Nephron (organoid): ENCODE results near the gene TSSK2.
A peak's percentile ranks its signal among the peaks of the same experiment; 100 is the strongest.
"Not testable (repeated sequence)": the region's sequence is repeated elsewhere in the genome, so short reads cannot be mapped to it uniquely, and the experiment has no call there.

Experiments used
- H3K27ac Mint-ChIP-seq, 3 experiments: 2 replicates each; pipeline ENCODE4 v1.8.0; 2020; ENCODE audit warnings: mixed read lengths in 3 of 3, mild to moderate bottlenecking in 2 of 3, moderate library complexity in 1 of 3
- H3K27me3 Mint-ChIP-seq: 2 replicates; pipeline ENCODE4 v1.8.0; 2021; ENCODE audit warnings: low read depth, mild to moderate bottlenecking, moderate library complexity, mixed read lengths
- H3K36me3 Mint-ChIP-seq: 2 replicates; pipeline ENCODE4 v1.8.0; 2020; ENCODE audit warnings: low read depth, mixed read lengths
- H3K4me1 Mint-ChIP-seq: 2 replicates; pipeline ENCODE4 v1.8.0; 2020; ENCODE audit warnings: mixed read lengths
- H3K4me3 Mint-ChIP-seq, 3 experiments: 2 replicates each; pipeline ENCODE4 v1.8.0; 2020; ENCODE audit warnings: mild to moderate bottlenecking in 3 of 3, mixed read lengths in 3 of 3, moderate library complexity in 2 of 3
- H3K9me3 Mint-ChIP-seq: 2 replicates; pipeline ENCODE4 v1.8.0; 2020; ENCODE audit warnings: mixed read lengths
- CTCF ChIP-seq, 3 experiments: fragments of 200-600 bp; sonication (generic); IDR thresholded peaks; one replicate each; pipeline ENCODE4 v1.5.0; 2021; ENCODE audit warnings: antibody characterized with exemption in 3 of 3; ENCODE audit not compliant: unreplicated experiment in 3 of 3

TSSK2 gene

GRCh38 chr22:19152942-19153883 lies 22.1 kb downstream of the TSSK2 start:
- peak overlapping the region in 1 of 3 experiments; percentile 15 for H3K4me3 Mint-ChIP-seq
- peaks cover 4% of the 10 kb centered on the region for H3K36me3 Mint-ChIP-seq
- no peak for TF ChIP-seq CTCF (IDR thresholded peaks at IDR 0.05; ENCODE audit: unreplicated experiment in 3 of 3)
- H3K4me1 Mint-ChIP-seq = no peaks in the 10 kb centered on the region
- H3K27ac Mint-ChIP-seq = no peak overlapping the region
- H3K9me3 Mint-ChIP-seq = peaks cover 13% of the 10 kb centered on the region
- H3K27me3 Mint-ChIP-seq = peaks cover 77% of the 10 kb centered on the region

GRCh38 chr22:19156109-19156508 lies 25.0 kb downstream of the TSSK2 start:
- H3K27me3 Mint-ChIP-seq = peaks cover 74% of the 10 kb centered on the region
- not testable (repeated sequence) for H3K36me3 Mint-ChIP-seq, H3K4me1 Mint-ChIP-seq, H3K27ac Mint-ChIP-seq, H3K4me3 Mint-ChIP-seq
- peaks cover 13% of the 10 kb centered on the region for H3K9me3 Mint-ChIP-seq

- not testable (repeated sequence) for H3K4me3 Mint-ChIP-seq, H3K9me3 Mint-ChIP-seq, H3K36me3 Mint-ChIP-seq, H3K27ac Mint-ChIP-seq, H3K4me1 Mint-ChIP-seq
- H3K27me3 Mint-ChIP-seq = peaks cover 51% of the 10 kb centered on the region
Observed at GRCh38 chr22:19158649-19159048, 27.5 kb downstream of the TSSK2 start.

- no peaks in the 10 kb centered on the region for H3K4me1 Mint-ChIP-seq
- no peak overlapping the region for H3K27ac Mint-ChIP-seq
- no peak for TF ChIP-seq CTCF (IDR thresholded peaks at IDR 0.05; ENCODE audit: unreplicated experiment in 3 of 3)
- H3K9me3 Mint-ChIP-seq = no peaks in the 10 kb centered on the region
- H3K36me3 Mint-ChIP-seq = no peaks in the 10 kb centered on the region
- no peak overlapping the region for H3K4me3 Mint-ChIP-seq
- H3K27me3 Mint-ChIP-seq = peaks cover 59% of the 10 kb centered on the region
Observed at GRCh38 chr22:19164425-19164824, 33.3 kb downstream of the TSSK2 start.

- Mint-ChIP-seq H3K4me1 (peaks cover 7% of the 10 kb centered on the region), H3K9me3 (no peaks in the 10 kb centered on the region), H3K27ac (no peak overlapping the region), H3K4me3 (no peak overlapping the region), H3K36me3 (no peaks in the 10 kb centered on the region), H3K27me3 (peaks cover 71% of the 10 kb centered on the region)
- no peak for TF ChIP-seq CTCF (IDR thresholded peaks at IDR 0.05; ENCODE audit: unreplicated experiment in 3 of 3)
Observed at GRCh38 chr22:19166421-19166820, 35.3 kb downstream of the TSSK2 start.

GRCh38 chr22:19167106-19167869 lies 36.2 kb downstream of the TSSK2 start:
- Mint-ChIP-seq H3K4me1 (peaks cover 11% of the 10 kb centered on the region), H3K27ac (no peak overlapping the region), H3K9me3 (no peaks in the 10 kb centered on the region), H3K36me3 (no peaks in the 10 kb centered on the region), H3K4me3 (peak overlapping the region in 2 of 3 experiments; percentile 23 to 44), H3K27me3 (peaks cover 71% of the 10 kb centered on the region)
- no peak for TF ChIP-seq CTCF (IDR thresholded peaks at IDR 0.05; ENCODE audit: unreplicated experiment in 3 of 3)
